Stimulated activated CD4-positive, alpha-beta T cell treated with anti-CD3 and anti-CD28 coated beads, Interleukin-1b, Interleukin-23, amount 100 ng/mL, for 1 hour (primary cell): ENCODE measurements around the gene MRPS9.

Source experiments
- DNase-seq, 2 donors: peaks; one replicate each; pipeline ENCODE4 v3.0.0-alpha.2; 2020; ENCODE audit warnings: low read depth in 2 of 2

Gene MRPS9

GRCh38 chr2:105118960-105119359, 81.1 kb downstream of the MRPS9 start:
- DNase-seq: no peak

- no peak for DNase-seq
These were observed 83.6 kb downstream of the MRPS9 start for GRCh38 chr2:105121434-105121833.

- DNase-seq: no peak
These were observed 87.6 kb downstream of the MRPS9 start for GRCh38 chr2:105125428-105125827.

GRCh38 chr2:105125920-105126319, 88.1 kb downstream of the MRPS9 start:
- DNase-seq: no peak

- no peak for DNase-seq
These were observed 88.5 kb downstream of the MRPS9 start for GRCh38 chr2:105126336-105126735.

- no peak for DNase-seq
These were observed 89.5 kb downstream of the MRPS9 start for GRCh38 chr2:105127289-105127915.

- no peak for DNase-seq
These were observed 91.9 kb downstream of the MRPS9 start for GRCh38 chr2:105129722-105130232.

GRCh38 chr2:105130546-105130945, 92.7 kb downstream of the MRPS9 start:
- DNase-seq: no peak

- DNase-seq: no peak
These were observed 96.2 kb downstream of the MRPS9 start for GRCh38 chr2:105134081-105134480.

- DNase-seq: no peak
These were observed 97.6 kb downstream of the MRPS9 start for GRCh38 chr2:105135436-105135835.

GRCh38 chr2:105136394-105136793, 98.5 kb downstream of the MRPS9 start:
- DNase-seq: no peak

- DNase-seq: no peak
These were observed 100.8 kb downstream of the MRPS9 start for GRCh38 chr2:105138643-105139042.

GRCh38 chr2:105139556-105140239, 101.8 kb downstream of the MRPS9 start:
- DNase-seq: no peak

GRCh38 chr2:105140240-105140568, 102.3 kb downstream of the MRPS9 start:
- DNase-seq: no peak

GRCh38 chr2:105141099-105141614, 103.3 kb downstream of the MRPS9 start:
- DNase-seq: no peak

GRCh38 chr2:105142239-105142638, 104.4 kb downstream of the MRPS9 start:
- DNase-seq: no peak

GRCh38 chr2:105143094-105143466, 105.2 kb downstream of the MRPS9 start:
- no peak for DNase-seq

GRCh38 chr2:105143467-105144151, 105.7 kb downstream of the MRPS9 start:
- no peak for DNase-seq

- no peak for DNase-seq
These were observed 106.5 kb downstream of the MRPS9 start for GRCh38 chr2:105144152-105144940.

GRCh38 chr2:105144941-105145300, 107.1 kb downstream of the MRPS9 start:
- no peak for DNase-seq

- DNase-seq: no peak
These were observed 111.4 kb downstream of the MRPS9 start for GRCh38 chr2:105149272-105149671.
